Measurements from ENCODE around the gene SH3PXD2A.
A peak's percentile ranks its signal among the peaks of the same experiment; 100 is the strongest.

Gene SH3PXD2A

GRCh38 chr10:103592186-103593021 is 263.0 kb downstream of the SH3PXD2A start:
- peak; percentile 19 to 38 (median 19) for DNase-seq (ENCODE audit: low read depth in 2 of 3, low spot score in 1 of 3)

GRCh38 chr10:103590744-103591291 is 264.6 kb downstream of the SH3PXD2A start:
- DNase-seq (ENCODE audit: low read depth in 2 of 3, low spot score in 1 of 3): no peak

- DNase-seq (ENCODE audit: low read depth in 2 of 3, low spot score in 1 of 3): no peak
Measured at GRCh38 chr10:103590060-103590459, 265.3 kb downstream of the SH3PXD2A start.

- no peak for DNase-seq (ENCODE audit: low read depth in 2 of 3, low spot score in 1 of 3)
Measured at GRCh38 chr10:103589074-103589630, 266.2 kb downstream of the SH3PXD2A start.

GRCh38 chr10:103587073-103587472 is 268.3 kb downstream of the SH3PXD2A start:
- no peak for DNase-seq (ENCODE audit: low read depth in 2 of 3, low spot score in 1 of 3)

- DNase-seq (ENCODE audit: low read depth in 2 of 3, low spot score in 1 of 3): no peak
Measured at GRCh38 chr10:103585011-103585405, 270.4 kb downstream of the SH3PXD2A start.

- DNase-seq (ENCODE audit: low read depth in 2 of 3, low spot score in 1 of 3): peak; percentile 37 to 41 (median 37)
Measured at GRCh38 chr10:103584216-103585010, 271.0 kb downstream of the SH3PXD2A start.

GRCh38 chr10:103583871-103584215 is 271.5 kb downstream of the SH3PXD2A start:
- peak in 1 of 3 donors; percentile 13 for DNase-seq (ENCODE audit: low read depth in 2 of 3, low spot score in 1 of 3)

- DNase-seq (ENCODE audit: low read depth in 2 of 3, low spot score in 1 of 3): no peak
Measured at GRCh38 chr10:103582331-103583123, 272.8 kb downstream of the SH3PXD2A start.

- no peak for DNase-seq (ENCODE audit: low read depth in 2 of 3, low spot score in 1 of 3)
Measured at GRCh38 chr10:103581499-103581898, 273.9 kb downstream of the SH3PXD2A start.

GRCh38 chr10:103580430-103580829 is 274.9 kb downstream of the SH3PXD2A start:
- no peak for DNase-seq (ENCODE audit: low read depth in 2 of 3, low spot score in 1 of 3)

- DNase-seq (ENCODE audit: low read depth in 2 of 3, low spot score in 1 of 3): no peak
Measured at GRCh38 chr10:103580011-103580410, 275.4 kb downstream of the SH3PXD2A start.

GRCh38 chr10:103578782-103579382 is 276.5 kb downstream of the SH3PXD2A start:
- no peak for DNase-seq (ENCODE audit: low read depth in 2 of 3, low spot score in 1 of 3)

- no peak for DNase-seq (ENCODE audit: low read depth in 2 of 3, low spot score in 1 of 3)
Measured at GRCh38 chr10:103576862-103577261, 278.5 kb downstream of the SH3PXD2A start.

- no peak for DNase-seq (ENCODE audit: low read depth in 2 of 3, low spot score in 1 of 3)
Measured at GRCh38 chr10:103576076-103576471, 279.3 kb downstream of the SH3PXD2A start.

- no peak for DNase-seq (ENCODE audit: low read depth in 2 of 3, low spot score in 1 of 3)
Measured at GRCh38 chr10:103575416-103576075, 279.8 kb downstream of the SH3PXD2A start.

GRCh38 chr10:103574097-103575061 is 281.0 kb downstream of the SH3PXD2A start:
- DNase-seq (ENCODE audit: low read depth in 2 of 3, low spot score in 1 of 3): no peak

- no peak for DNase-seq (ENCODE audit: low read depth in 2 of 3, low spot score in 1 of 3)
Measured at GRCh38 chr10:103573205-103573487, 282.2 kb downstream of the SH3PXD2A start.
